ENCODE measurements around the gene TMEM217.
"Not testable (repeated sequence)": the region's sequence is repeated elsewhere in the genome, so short reads cannot be mapped to it uniquely, and the experiment has no call there.

- TF ChIP-seq, protein P1, sequence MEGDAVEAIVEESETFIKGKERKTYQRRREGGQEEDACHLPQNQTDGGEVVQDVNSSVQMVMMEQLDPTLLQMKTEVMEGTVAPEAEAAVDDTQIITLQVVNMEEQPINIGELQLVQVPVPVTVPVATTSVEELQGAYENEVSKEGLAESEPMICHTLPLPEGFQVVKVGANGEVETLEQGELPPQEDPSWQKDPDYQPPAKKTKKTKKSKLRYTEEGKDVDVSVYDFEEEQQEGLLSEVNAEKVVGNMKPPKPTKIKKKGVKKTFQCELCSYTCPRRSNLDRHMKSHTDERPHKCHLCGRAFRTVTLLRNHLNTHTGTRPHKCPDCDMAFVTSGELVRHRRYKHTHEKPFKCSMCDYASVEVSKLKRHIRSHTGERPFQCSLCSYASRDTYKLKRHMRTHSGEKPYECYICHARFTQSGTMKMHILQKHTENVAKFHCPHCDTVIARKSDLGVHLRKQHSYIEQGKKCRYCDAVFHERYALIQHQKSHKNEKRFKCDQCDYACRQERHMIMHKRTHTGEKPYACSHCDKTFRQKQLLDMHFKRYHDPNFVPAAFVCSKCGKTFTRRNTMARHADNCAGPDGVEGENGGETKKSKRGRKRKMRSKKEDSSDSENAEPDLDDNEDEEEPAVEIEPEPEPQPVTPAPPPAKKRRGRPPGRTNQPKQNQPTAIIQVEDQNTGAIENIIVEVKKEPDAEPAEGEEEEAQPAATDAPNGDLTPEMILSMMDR (IDR thresholded peaks at IDR 0.05) = not testable (repeated sequence)
- not testable (repeated sequence) for TF ChIP-seq EP300 (IDR thresholded peaks at IDR 0.05; ENCODE audit: low read depth); POLR2AphosphoS5 (IDR thresholded peaks at IDR 0.05)
Measured at GRCh38 chr6:37307484-37307883, 49.5 kb upstream of the TMEM217 start.
